ENCODE measurements around the gene KTN1.

- TF ChIP-seq CTCF (IDR thresholded peaks at IDR 0.05): no peak
- TF ChIP-seq POLR2A (IDR thresholded peaks at IDR 0.05): no peak
Observed at GRCh38 chr14:55721353-55721752, 141.3 kb downstream of the KTN1 start.
